Frontal cortex (tissue), 4 donors: ENCODE results near the gene ASB5. TPM values are rescaled to one million over a fixed set of nuclear protein-coding genes. Genes with fewer than 3 reads are reported as not detected.
"Not testable (repeated sequence)": the region's sequence is repeated elsewhere in the genome, so short reads cannot be mapped to it uniquely, and the experiment has no call there.

ENCODE experiments used
- DNase-seq, 2 donors: peaks; one replicate each; pipeline ENCODE4 v3.0.0; 2012; ENCODE audit warnings: low spot score in 2 of 2
- FAIRE-seq: peaks from 2 replicates; lab custom pipeline; 2012; peaks lifted over from hg19 to GRCh38; lab: Jason Lieb, UNC
- total RNA-seq: library from RNA; depleted of rRNA; stranded (reverse); fragments of >200 nt; gene quantifications from one replicate; pipeline ENCODE4 v1.2.3, GENCODE V29; 2014
- donor health status: control.
- donor health status: control.
- donor health status: control.

Gene ASB5
- total RNA-seq, result 0.41 TPM

GRCh38 chr4:176268963-176269362 lies at the start of gene ASB5:
Gene ASB5, minus strand, starts transcription at chr4:176269222. Its CDS starts 114 bp downstream, at chr4:176269108.
- DNase-seq (no peak), FAIRE-seq (no peak)

GRCh38 chr4:176313596-176314336 lies 44.7 kb upstream of the ASB5 start:
- no peak for DNase-seq
- FAIRE-seq, result no peak

- no peak for DNase-seq
- no peak for FAIRE-seq
These were observed 40.8 kb upstream of the ASB5 start for GRCh38 chr4:176309772-176310171.

- FAIRE-seq, result no peak
- DNase-seq, result no peak
These were observed 40.0 kb upstream of the ASB5 start for GRCh38 chr4:176309046-176309445.

- DNase-seq (no peak), FAIRE-seq (no peak)
These were observed 39.4 kb upstream of the ASB5 start for GRCh38 chr4:176308441-176308840.

- no peak for DNase-seq
- no peak for FAIRE-seq
These were observed 38.6 kb upstream of the ASB5 start for GRCh38 chr4:176307666-176307930.

GRCh38 chr4:176306837-176307665 lies 38.0 kb upstream of the ASB5 start:
- FAIRE-seq, result no peak

GRCh38 chr4:176303938-176304337 lies 34.9 kb upstream of the ASB5 start:
- no peak for FAIRE-seq
- DNase-seq, result no peak

More at GRCh38 chr4:176306837-176307665, 38.0 kb upstream of the ASB5 start:
- DNase-seq, result no peak

- FAIRE-seq (no peak), DNase-seq (no peak)
These were observed 33.6 kb upstream of the ASB5 start for GRCh38 chr4:176302283-176303275.

GRCh38 chr4:176300565-176300964 lies 31.5 kb upstream of the ASB5 start:
- DNase-seq (no peak), FAIRE-seq (no peak)

- no peak for FAIRE-seq
- DNase-seq, result no peak
These were observed 31.0 kb upstream of the ASB5 start for GRCh38 chr4:176300036-176300435.

- FAIRE-seq (no peak), DNase-seq (no peak)
These were observed 29.6 kb upstream of the ASB5 start for GRCh38 chr4:176298664-176299063.

- DNase-seq, FAIRE-seq: not testable (repeated sequence)
These were observed 26.9 kb upstream of the ASB5 start for GRCh38 chr4:176295907-176296306.

GRCh38 chr4:176293660-176294059 lies 24.6 kb upstream of the ASB5 start:
- DNase-seq (no peak), FAIRE-seq (no peak)

GRCh38 chr4:176292920-176293319 lies 23.9 kb upstream of the ASB5 start:
- no peak for DNase-seq
- FAIRE-seq, result no peak

GRCh38 chr4:176291748-176292147 lies 22.7 kb upstream of the ASB5 start:
- FAIRE-seq (no peak), DNase-seq (no peak)

- FAIRE-seq, result no peak
- no peak for DNase-seq
These were observed 21.5 kb upstream of the ASB5 start for GRCh38 chr4:176290520-176290919.

- DNase-seq (no peak), FAIRE-seq (no peak)
These were observed 20.5 kb upstream of the ASB5 start for GRCh38 chr4:176289561-176289960.

GRCh38 chr4:176288020-176288419 lies 19.0 kb upstream of the ASB5 start:
- DNase-seq (no peak), FAIRE-seq (no peak)

- DNase-seq (no peak), FAIRE-seq (no peak)
These were observed 18.5 kb upstream of the ASB5 start for GRCh38 chr4:176287546-176287945.
